Esophagus squamous epithelium (tissue), 4 donors: ENCODE measurements around the gene TMEM163.

Experiments
- CTCF ChIP-seq, 6 experiments: fragments of 450-650 bp in 4 of 6; fragments of 200-600 bp in 2 of 6; sonication (generic) in 2 of 6; IDR thresholded peaks; one replicate each; pipeline ENCODE4 v1.5.1; 2016 to 2019; ENCODE audit warnings: antibody characterized with exemption in 6 of 6, mild to moderate bottlenecking in 4 of 6, moderate library complexity in 4 of 6
- POLR2A ChIP-seq, 4 donors: fragments of 450-650 bp; IDR thresholded peaks; one replicate each; pipeline ENCODE4 v1.6.1; 2017; ENCODE audit warnings: antibody characterized with exemption in 4 of 4, mild to moderate bottlenecking in 4 of 4, moderate library complexity in 3 of 4

DNA sequence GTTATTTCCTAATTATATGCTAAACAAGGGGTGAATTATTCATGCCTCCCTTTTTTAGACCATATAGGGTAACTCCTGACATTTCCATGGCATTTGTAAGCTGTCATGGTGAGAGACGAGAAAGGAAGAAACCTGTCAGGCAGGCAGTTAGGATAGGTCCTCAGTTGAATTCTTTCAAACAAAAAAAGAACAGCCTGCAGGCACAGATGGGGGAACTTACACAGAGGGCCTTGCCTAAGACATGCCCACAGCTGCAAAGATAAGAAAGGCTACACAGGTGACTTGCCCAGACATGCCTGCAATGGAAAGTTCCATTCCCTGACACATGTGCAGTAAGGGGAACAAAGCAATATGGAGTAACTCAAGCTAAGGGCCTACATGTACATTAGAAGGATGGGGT, 128.1 kb downstream of the TMEM163 start:
- TF ChIP-seq CTCF (IDR thresholded peaks at IDR 0.05) (no peak), POLR2A (IDR thresholded peaks at IDR 0.05) (no peak)
